H1 (cell line): ENCODE measurements around the gene LTO1. TPM values are rescaled to one million over a fixed set of nuclear protein-coding genes. Genes with fewer than 3 reads are reported as not detected.

ENCODE experiments used
- CTCF ChIA-PET: fragments of 300-600 bp; sonication (Branson Sonifier 250); formaldehyde crosslinking; loops from one replicate; lab custom pipeline; 2021; ENCODE audit not compliant: partially characterized antibody; lab: Charles Lee
- POLR2A ChIA-PET: fragments of 300-600 bp; sonication (Branson Sonifier 250); formaldehyde crosslinking; loops from one replicate; lab custom pipeline; 2021; ENCODE audit warnings: inconsistent platforms; ENCODE audit not compliant: partially characterized antibody; lab: Charles Lee
- DNase-seq, 2 experiments: peaks; one replicate each; pipeline versions ENCODE4 v3.0.0 to v3.0.0-alpha.2; 2010 to 2022; ENCODE audit warnings: low spot score in 2 of 2, low read depth in 1 of 2, mixed read lengths in 1 of 2
- FAIRE-seq: peaks from 2 replicates; lab custom pipeline; 2011; peaks lifted over from hg19 to GRCh38; lab: Jason Lieb, UNC
- H2AFZ ChIP-seq: 2 replicates; pipeline ENCODE4 v1.8.1; 2012; ENCODE audit warnings: low read length, inconsistent platforms
- H2AK5ac ChIP-seq: 2 replicates; pipeline ENCODE4 v1.6.1; 2013; ENCODE audit warnings: low read depth, low read length
- H2BK120ac ChIP-seq: replicated peaks from 2 replicates; pipeline ENCODE3; 2013; ENCODE audit warnings: low read depth, low read length, inconsistent platforms
- H2BK12ac ChIP-seq: 2 replicates; pipeline ENCODE4 v1.6.1; 2013; ENCODE audit warnings: low read depth, low read length
- H2BK15ac ChIP-seq: 2 replicates; pipeline ENCODE4 v1.6.1; 2013; ENCODE audit warnings: low read length
- H2BK20ac ChIP-seq: 2 replicates; pipeline ENCODE4 v1.6.1; 2013; ENCODE audit warnings: low read length
- H2BK5ac ChIP-seq: 2 replicates; pipeline ENCODE4 v1.6.1; 2013; ENCODE audit warnings: low read depth, low read length
- H3K14ac ChIP-seq: 2 replicates; pipeline ENCODE4 v1.6.1; 2013; ENCODE audit warnings: inconsistent platforms; ENCODE audit not compliant: insufficient read length
- H3K18ac ChIP-seq: 2 replicates; pipeline ENCODE4 v1.6.1; 2013; ENCODE audit warnings: low read length; ENCODE audit errors: extremely low read depth
- H3K23ac ChIP-seq: 2 replicates; pipeline ENCODE4 v1.6.1; 2013; ENCODE audit warnings: inconsistent platforms; ENCODE audit not compliant: insufficient read length
- H3K23me2 ChIP-seq: 2 replicates; pipeline ENCODE4 v1.6.1; 2013; ENCODE audit warnings: low read depth, low read length
- H3K27ac ChIP-seq: 2 replicates; pipeline ENCODE4 v1.6.1; 2011; ENCODE audit warnings: low read depth, low read length, inconsistent platforms
- H3K27me3 ChIP-seq, 4 experiments: replicated peaks in 1 of 4; 1 replicate in 1 of 4; 2 replicates in 3 of 4; pipeline versions ENCODE4 v1.6.1 to v1.8.1; 2011 to 2013; ENCODE audit warnings: low read length in 3 of 4, mild to moderate bottlenecking in 3 of 4, inconsistent platforms in 2 of 4, mixed read lengths in 2 of 4, moderate library complexity in 1 of 4; ENCODE audit not compliant: control insufficient read depth in 3 of 4, insufficient read depth in 3 of 4; ENCODE audit errors: extremely low read depth in 1 of 4
- H3K36me3 ChIP-seq, 4 experiments: 2 replicates each; pipeline versions ENCODE4 v1.6.1 to v1.8.1; 2011 to 2013; ENCODE audit warnings: mild to moderate bottlenecking in 4 of 4, low read length in 3 of 4, moderate library complexity in 2 of 4, control low read depth in 1 of 4, inconsistent platforms in 1 of 4; ENCODE audit not compliant: insufficient read depth in 4 of 4, control insufficient read depth in 2 of 4
- H3K4ac ChIP-seq: replicated peaks from 2 replicates; pipeline ENCODE3; 2013; ENCODE audit warnings: low read length, low read depth, mixed read lengths, inconsistent platforms; ENCODE audit not compliant: insufficient read length
- H3K4me1 ChIP-seq, 4 experiments: replicated peaks in 1 of 4; 1 replicate in 1 of 4; 2 replicates in 3 of 4; pipeline versions ENCODE4 v1.6.1 to v1.8.1; 2011 to 2013; ENCODE audit warnings: low read length in 3 of 4, inconsistent platforms in 2 of 4, mixed read lengths in 1 of 4; ENCODE audit not compliant: insufficient read depth in 4 of 4, control insufficient read depth in 3 of 4
- H3K4me2 ChIP-seq, 2 experiments: 2 replicates each; pipeline versions ENCODE4 v1.6.1 to v1.8.1; 2011 to 2013; ENCODE audit warnings: low read depth in 2 of 2, low read length in 2 of 2, control low read depth in 1 of 2, inconsistent platforms in 1 of 2, mild to moderate bottlenecking in 1 of 2; ENCODE audit not compliant: insufficient read depth in 1 of 2
- H3K4me3 ChIP-seq, 4 experiments: fragments of 200-600, 300-600 bp in 1 of 4; sonication (generic), shearing (Covaris generic), sonication (Bioruptor Twin) in 1 of 4; 2 replicates each; pipeline versions ENCODE4 v1.5.1 to v1.8.1; 2011 to 2016; ENCODE audit warnings: low read length in 4 of 4, low read depth in 3 of 4, control low read depth in 2 of 4, inconsistent platforms in 2 of 4, mild to moderate bottlenecking in 2 of 4, mixed read lengths in 1 of 4, moderate library complexity in 1 of 4; ENCODE audit not compliant: insufficient read depth in 2 of 4; ENCODE audit errors: extremely low read depth in 1 of 4
- H3K56ac ChIP-seq: replicated peaks from 2 replicates; pipeline ENCODE3; 2013; ENCODE audit warnings: low read depth, mild to moderate bottlenecking, mixed read lengths, low read length, inconsistent platforms; ENCODE audit not compliant: insufficient read length
- H3K79me1 ChIP-seq: 2 replicates; pipeline ENCODE4 v1.6.1; 2013; ENCODE audit warnings: low read depth, low read length, control low read depth
- H3K79me2 ChIP-seq, 2 experiments: 2 replicates each; pipeline versions ENCODE4 v1.6.1 to v1.8.1; 2012 to 2013; ENCODE audit warnings: low read length in 2 of 2, mild to moderate bottlenecking in 2 of 2, inconsistent platforms in 1 of 2; ENCODE audit not compliant: insufficient read depth in 2 of 2, control insufficient read depth in 1 of 2
- H3K9ac ChIP-seq, 4 experiments: replicated peaks in 1 of 4; 1 replicate in 1 of 4; 2 replicates in 3 of 4; pipeline versions ENCODE4 v1.6.1 to v1.8.1; 2011 to 2013; ENCODE audit warnings: low read depth in 3 of 4, low read length in 3 of 4, control low read depth in 2 of 4, mild to moderate bottlenecking in 2 of 4, moderate library complexity in 2 of 4, inconsistent platforms in 1 of 4; ENCODE audit errors: extremely low read depth in 1 of 4
- H3K9me3 ChIP-seq, 2 experiments: 2 replicates each; pipeline versions ENCODE4 v1.6.1 to v1.8.1; 2012 to 2013; ENCODE audit warnings: mild to moderate bottlenecking in 2 of 2, moderate library complexity in 2 of 2, control low read depth in 1 of 2, inconsistent platforms in 1 of 2, low read depth in 1 of 2, low read length in 1 of 2, mixed read lengths in 1 of 2; ENCODE audit not compliant: insufficient read depth in 2 of 2
- H4K20me1 ChIP-seq, 2 experiments: replicated peaks in 1 of 2; 2 replicates each; pipeline versions ENCODE3 to v1.8.1; 2011 to 2013; ENCODE audit warnings: inconsistent platforms in 2 of 2, low read length in 2 of 2, mild to moderate bottlenecking in 1 of 2; ENCODE audit not compliant: insufficient read depth in 2 of 2, control insufficient read depth in 1 of 2
- H4K5ac ChIP-seq: 2 replicates; pipeline ENCODE4 v1.6.1; 2013; ENCODE audit warnings: low read length, low read depth, mixed read lengths, inconsistent platforms; ENCODE audit not compliant: insufficient read length
- H4K8ac ChIP-seq: 2 replicates; pipeline ENCODE4 v1.8.0; 2013; ENCODE audit warnings: mild to moderate bottlenecking, moderate library complexity, low read length, inconsistent platforms; ENCODE audit not compliant: insufficient read depth; ENCODE audit errors: extremely low read depth
- H4K91ac ChIP-seq: replicated peaks from 2 replicates; pipeline ENCODE3; 2013; ENCODE audit warnings: low read length, mixed read lengths, inconsistent platforms; ENCODE audit not compliant: insufficient read length
- BACH1 ChIP-seq: IDR thresholded peaks from 2 replicates; pipeline ENCODE4 v1.6.1; 2012; ENCODE audit warnings: low read length, improper control_type of control experiment
- BRCA1 ChIP-seq: IDR thresholded peaks from 2 replicates; pipeline ENCODE4 v1.6.1; 2012; ENCODE audit warnings: low read depth, low read length, improper control_type of control experiment
- CHD1 ChIP-seq: IDR thresholded peaks from 2 replicates; pipeline ENCODE4 v1.6.1; 2012; ENCODE audit warnings: low read depth, low read length, improper control_type of control experiment
- CHD2 ChIP-seq: IDR thresholded peaks from 2 replicates; pipeline ENCODE4 v1.6.1; 2012; ENCODE audit warnings: low read length, improper control_type of control experiment
- EGR1 ChIP-seq: IDR thresholded peaks from 2 replicates; pipeline ENCODE4 v1.6.1; 2011; ENCODE audit warnings: low read depth, low read length, borderline replicate concordance
- EZH2 ChIP-seq: fragments of 200-600 bp; sonication (generic); IDR thresholded peaks from 2 replicates; pipeline ENCODE4 v1.7.1; 2012; ENCODE audit warnings: low read depth, mild to moderate bottlenecking, moderate library complexity, low read length, inconsistent platforms; ENCODE audit not compliant: severe bottlenecking
- JUND ChIP-seq: IDR thresholded peaks from 2 replicates; pipeline ENCODE4 v1.6.1; 2011; ENCODE audit warnings: mild to moderate bottlenecking, improper control_type of control experiment, low read length
- KDM1A ChIP-seq: fragments of 200-600, 300-600 bp; sonication (generic); IDR thresholded peaks from 2 replicates; pipeline ENCODE4 v1.7.1; 2016; ENCODE audit warnings: mild to moderate bottlenecking, low read length, borderline replicate concordance
- NANOG ChIP-seq: IDR thresholded peaks from 2 replicates; pipeline ENCODE4 v1.6.1; 2011; ENCODE audit warnings: low read length, low read depth, mild to moderate bottlenecking, inconsistent platforms; ENCODE audit not compliant: insufficient read depth, poor library complexity, severe bottlenecking
- RFX5 ChIP-seq: IDR thresholded peaks from 2 replicates; pipeline ENCODE4 v1.6.1; 2011; ENCODE audit warnings: low read depth, low read length, improper control_type of control experiment, borderline replicate concordance
- ZNF274 ChIP-seq: IDR thresholded peaks from 2 replicates; pipeline ENCODE4 v1.7.0; 2012; ENCODE audit warnings: low read length, borderline replicate concordance; ENCODE audit errors: extremely low read depth
- WGBS, 2 experiments: shearing (Covaris generic) in 1 of 2; methylation state at CpG; one replicate each; pipeline versions ENCODE4 v1.1.6 to v1.1.7; 2013 to 2015; ENCODE audit warnings: low lambda C conversion rate in 2 of 2, mixed read lengths in 2 of 2, inconsistent platforms in 1 of 2, low coverage in 1 of 2, missing lambda C conversion rate in 1 of 2; ENCODE audit not compliant: insufficient replicate concordance in 2 of 2, insufficient coverage in 1 of 2, insufficient read length in 1 of 2; ENCODE audit errors: extremely low coverage in 1 of 2, missing lambda C conversion rate in 1 of 2; 5-methylcytosine and 5-hydroxymethylcytosine counted together
- polyA plus RNA-seq, 7 experiments: library from polyadenylated mRNA; depleted of rRNA in 3 of 7; stranded (reverse) in 5 of 7; unstranded in 2 of 7; fragments of >200 nt in 5 of 7; fragments of 200-250 nt in 2 of 7; gene quantifications; 1 replicate in 5 of 7; 2 replicates in 1 of 7; 4 replicates in 1 of 7; pipeline versions ENCODE4 v1.2.1 to v1.2.3, GENCODE V29; 2011 to 2013; ENCODE audit warnings: missing spikeins in 2 of 7, mixed read lengths in 2 of 7
- total RNA-seq: library from RNA; stranded (reverse); fragmentation: NEBNext Ultra II Directional; extraction: Animal tissue kit (Norgen Biotek cat#: 25700); gene quantifications from 2 replicates; pipeline ENCODE4 v1.2.1, GENCODE V29; 2021
- TF ChIP-seq, protein P1 (sequence below): IDR thresholded peaks from 2 replicates; pipeline ENCODE4 v1.6.1; 2012; ENCODE audit warnings: inconsistent platforms

LTO1 gene
- total and polyA plus RNA-seq, 2 of the 8 experiments (the other 6 are each of a cell fraction or from before 2014, with no cell fraction given), result 15.4 to 21.3 TPM

GRCh38 chr11:69674267-69674885, 777 bp downstream of the LTO1 start:
- H3K79me2 ChIP-seq, result peaks cover 5 to 20% of the 10 kb centered on the region in 2 experiments; a peak in 3 of 4 replicates
- no peak overlapping the region for H3K18ac ChIP-seq
- no peak overlapping the region for H2BK15ac ChIP-seq
- H2AFZ ChIP-seq, result no peak overlapping the region
- peak overlapping the region; percentile 71 to 84 (median 74); a peak in 6 of 7 replicates for H3K9ac ChIP-seq
- no peak overlapping the region for H2BK5ac ChIP-seq
- peak overlapping the region; percentile 71 to 92 (median 88) for H3K4me3 ChIP-seq
- ChIA-PET POLR2A (interaction anchor here (0.6 to 2.1 kb wide), 9 partner anchors 10 to 230 kb away, joined by 3 to 8 read pairs (median 4); partner anchors contain the start of gene FGF19), CTCF (interaction anchor here (0.8 to 3.6 kb wide), 9 partner anchors 9 to 560 kb away, joined by 3 to 18 read pairs (median 3); partner anchors contain the start of gene MYEOV)
- H2AK5ac ChIP-seq, result no peak overlapping the region
- no peak overlapping the region for H3K23ac ChIP-seq
- no peak overlapping the region for H2BK120ac ChIP-seq
- FAIRE-seq (no peak), DNase-seq (no peak)
- peak overlapping the region; percentile 94; the same call in 1 of the 2 replicates for H4K8ac ChIP-seq
- peaks cover 3 to 12% (median 7%) of the 10 kb centered on the region in 4 experiments; a peak in 7 of 8 replicates for H3K36me3 ChIP-seq
- H2BK20ac ChIP-seq, result no peak overlapping the region
- H3K56ac ChIP-seq, result no peak overlapping the region
- no peaks in the 10 kb centered on the region; the same call in 1 of the 2 replicates for H3K23me2 ChIP-seq
- H3K27me3 ChIP-seq, result no peaks in the 10 kb centered on the region
- no peak overlapping the region for H3K4ac ChIP-seq
- H2BK12ac ChIP-seq, result no peak overlapping the region
- H4K20me1 ChIP-seq, result peaks cover 7 to 9% of the 10 kb centered on the region in 2 experiments
- no peak overlapping the region for H3K27ac ChIP-seq
- H3K4me1 ChIP-seq, result peaks cover 3 to 5% (median 4%) of the 10 kb centered on the region in 4 experiments
- H3K14ac ChIP-seq, result no peak overlapping the region
- whole genome bisulfite sequencing, 2 experiments, result 42% methylated on average over 18 of the region's 18 CpGs; no CpG with 5 or more reads in 1 of the 2 experiments
- H3K4me2 ChIP-seq, result peak overlapping the region; percentile 93 to 98
- no peak overlapping the region for H4K91ac ChIP-seq
- H4K5ac ChIP-seq, result no peak overlapping the region
- no peaks in the 10 kb centered on the region for H3K9me3 ChIP-seq
- H3K79me1 ChIP-seq, result peaks cover 11% of the 10 kb centered on the region
- TF ChIP-seq RFX5, result no peak
- TF ChIP-seq, protein P1, sequence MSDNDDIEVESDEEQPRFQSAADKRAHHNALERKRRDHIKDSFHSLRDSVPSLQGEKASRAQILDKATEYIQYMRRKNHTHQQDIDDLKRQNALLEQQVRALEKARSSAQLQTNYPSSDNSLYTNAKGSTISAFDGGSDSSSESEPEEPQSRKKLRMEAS, result no peak
- no peak for TF ChIP-seq CHD1
- no peak for TF ChIP-seq BACH1
- no peak for TF ChIP-seq EZH2
- no peak for TF ChIP-seq NANOG
- TF ChIP-seq BRCA1, result no peak
- no peak for TF ChIP-seq JUND
- TF ChIP-seq ZNF274, result no peak
- TF ChIP-seq EGR1, result no peak
- TF ChIP-seq KDM1A, result no peak
- TF ChIP-seq CHD2, result no peak
